Stimulated activated memory B cell treated with anti-CD40 and anti-IgM and Interleukin-4, amounts not matched to agents 10 μg/mL and 1 μg/mL and 100 μg/mL, for 72 hours (primary cell): ENCODE results near the gene MYOCD.
"Not testable (repeated sequence)": the region's sequence is repeated elsewhere in the genome, so short reads cannot be mapped to it uniquely, and the experiment has no call there.

Source experiments
- ATAC-seq: fragments of 150-1000 bp; cut with Tn5 transposase; 2 replicates; pipeline ENCODE4 v1.10.0; 2021
- H3K27ac Mint-ChIP-seq: one replicate; pipeline ENCODE4 v1.8.0; 2022; ENCODE audit warnings: mild to moderate bottlenecking, mixed read lengths
- H3K27me3 Mint-ChIP-seq: one replicate; pipeline ENCODE4 v1.8.0; 2022; ENCODE audit warnings: mixed read lengths
- H3K36me3 Mint-ChIP-seq: one replicate; pipeline ENCODE4 v1.8.0; 2022; ENCODE audit warnings: mixed read lengths
- H3K4me1 Mint-ChIP-seq: one replicate; pipeline ENCODE4 v1.8.0; 2022; ENCODE audit warnings: mixed read lengths
- H3K4me3 Mint-ChIP-seq: one replicate; pipeline ENCODE4 v1.8.0; 2022; ENCODE audit warnings: mild to moderate bottlenecking, moderate library complexity, mixed read lengths
- H3K9me3 Mint-ChIP-seq: one replicate; pipeline ENCODE4 v1.8.0; 2022; ENCODE audit warnings: mixed read lengths

Gene MYOCD

DNA sequence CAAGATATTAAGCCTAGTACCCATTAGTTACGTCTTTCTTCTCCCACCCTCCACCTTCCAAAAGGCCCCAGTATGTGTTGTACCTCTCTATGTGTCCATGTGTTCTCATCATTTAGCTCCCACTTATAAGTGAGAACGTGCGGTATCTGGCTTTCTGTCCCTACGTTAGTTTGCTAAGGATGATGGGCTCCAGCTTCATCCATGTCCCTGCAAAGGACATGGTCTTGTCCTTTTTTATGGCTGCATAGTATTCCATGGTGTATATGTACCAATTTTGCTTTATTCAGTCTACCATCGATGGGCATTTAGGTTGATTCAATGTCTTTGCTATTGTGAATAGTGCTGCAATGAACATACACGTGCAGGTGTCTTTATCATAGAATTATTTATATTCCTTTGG, 29.7 kb upstream of the MYOCD start:
- H3K4me1 Mint-ChIP-seq, H3K27ac Mint-ChIP-seq, ATAC-seq, H3K4me3 Mint-ChIP-seq, H3K36me3 Mint-ChIP-seq, H3K9me3 Mint-ChIP-seq: not testable (repeated sequence)
- peaks cover 32% of the 10 kb centered on the region for H3K27me3 Mint-ChIP-seq

- Mint-ChIP-seq H3K4me1 (no peaks in the 10 kb centered on the region), H3K36me3 (no peaks in the 10 kb centered on the region), H3K9me3 (peaks cover 2% of the 10 kb centered on the region), H3K27ac (no peak overlapping the region), H3K27me3 (peaks cover 32% of the 10 kb centered on the region), H3K4me3 (no peak overlapping the region)
- no peak for ATAC-seq
These were observed 28.7 kb upstream of the MYOCD start for GRCh38 chr17:12637015-12637414.

GRCh38 chr17:12637745-12638651, 27.7 kb upstream of the MYOCD start:
- no peaks in the 10 kb centered on the region for H3K4me1 Mint-ChIP-seq
- peaks cover 2% of the 10 kb centered on the region for H3K9me3 Mint-ChIP-seq
- ATAC-seq: no peak
- H3K27ac Mint-ChIP-seq: no peak overlapping the region
- H3K4me3 Mint-ChIP-seq: no peak overlapping the region
- H3K27me3 Mint-ChIP-seq: peaks cover 32% of the 10 kb centered on the region
- no peaks in the 10 kb centered on the region for H3K36me3 Mint-ChIP-seq

DNA sequence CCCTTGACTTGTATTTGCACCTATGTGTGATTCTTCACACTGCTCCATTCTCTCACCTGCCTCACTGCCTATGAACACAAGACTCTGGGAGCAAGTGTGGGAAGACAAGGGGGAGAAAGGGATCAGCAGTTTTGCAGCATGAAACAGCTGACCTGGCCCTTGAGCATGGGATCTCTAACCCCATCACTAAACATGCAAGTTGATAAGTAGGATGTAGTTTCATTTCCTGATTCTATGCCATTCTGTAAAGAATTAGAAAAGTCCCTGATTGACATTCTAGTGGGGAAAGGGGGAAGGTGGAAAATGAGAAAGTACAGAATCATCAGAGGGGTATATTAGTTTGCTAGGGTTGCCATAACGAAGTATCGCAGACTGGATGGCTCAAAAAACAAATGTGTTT, 25.3 kb upstream of the MYOCD start:
- Mint-ChIP-seq H3K4me3 (no peak overlapping the region), H3K4me1 (no peaks in the 10 kb centered on the region), H3K27ac (no peak overlapping the region), H3K9me3 (peaks cover 2% of the 10 kb centered on the region), H3K36me3 (no peaks in the 10 kb centered on the region), H3K27me3 (peaks cover 32% of the 10 kb centered on the region)
- ATAC-seq: peak; percentile 56

- Mint-ChIP-seq H3K27ac (no peak overlapping the region), H3K27me3 (peaks cover 25% of the 10 kb centered on the region), H3K4me3 (no peak overlapping the region), H3K4me1 (no peaks in the 10 kb centered on the region), H3K9me3 (no peaks in the 10 kb centered on the region), H3K36me3 (no peaks in the 10 kb centered on the region)
- ATAC-seq: no peak
These were observed 24.6 kb upstream of the MYOCD start for GRCh38 chr17:12641084-12641483.

DNA sequence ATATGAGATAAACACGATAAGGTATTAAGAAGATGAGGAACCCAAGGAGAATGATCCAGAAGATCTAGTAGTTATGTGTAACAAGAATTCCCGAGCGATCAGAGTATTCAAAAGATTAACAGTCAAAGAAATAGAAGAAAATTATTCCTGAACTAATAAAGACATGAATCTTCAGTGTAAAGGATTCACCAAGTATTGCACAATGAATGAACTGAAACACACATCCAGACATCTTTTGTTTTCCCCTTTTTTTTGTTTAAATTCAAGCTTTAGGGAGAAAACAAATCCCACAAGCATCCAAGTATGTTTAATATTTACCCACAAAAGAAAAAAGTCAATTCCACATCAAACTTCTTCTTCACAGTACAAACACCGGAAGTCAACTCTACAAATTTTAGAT, 23.7 kb upstream of the MYOCD start:
- H3K4me3 Mint-ChIP-seq: no peak overlapping the region
- ATAC-seq: no peak
- H3K27ac Mint-ChIP-seq: no peak overlapping the region
- H3K27me3 Mint-ChIP-seq: peaks cover 16% of the 10 kb centered on the region
- no peaks in the 10 kb centered on the region for H3K36me3 Mint-ChIP-seq
- no peaks in the 10 kb centered on the region for H3K4me1 Mint-ChIP-seq
- no peaks in the 10 kb centered on the region for H3K9me3 Mint-ChIP-seq

- Mint-ChIP-seq H3K4me3 (no peak overlapping the region), H3K4me1 (no peaks in the 10 kb centered on the region), H3K27ac (no peak overlapping the region), H3K9me3 (no peaks in the 10 kb centered on the region), H3K36me3 (no peaks in the 10 kb centered on the region), H3K27me3 (peaks cover 17% of the 10 kb centered on the region)
- no peak for ATAC-seq
These were observed 21.9 kb upstream of the MYOCD start for GRCh38 chr17:12643822-12644221.

DNA sequence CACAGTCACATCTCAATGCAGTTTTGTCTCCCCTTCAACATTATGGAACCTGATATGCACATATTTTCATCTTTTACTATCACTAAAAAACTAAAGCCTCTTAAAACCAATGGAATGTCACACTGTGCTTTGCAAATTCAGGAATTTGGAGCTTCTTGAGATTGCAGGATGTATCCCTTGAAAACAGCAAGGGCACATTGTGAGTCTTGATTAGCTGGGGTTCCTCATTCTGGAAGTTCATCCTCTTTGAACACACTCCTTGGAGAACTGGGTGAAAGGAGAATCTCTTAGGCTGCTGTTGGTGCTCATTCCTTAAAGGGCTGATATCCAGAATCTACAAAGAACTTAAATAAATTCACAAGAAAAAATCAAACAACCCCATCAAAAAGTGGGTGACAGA, 21.1 kb upstream of the MYOCD start:
- peaks cover 22% of the 10 kb centered on the region for H3K27me3 Mint-ChIP-seq
- H3K4me1 Mint-ChIP-seq: no peaks in the 10 kb centered on the region
- ATAC-seq: no peak
- H3K4me3 Mint-ChIP-seq: no peak overlapping the region
- H3K36me3 Mint-ChIP-seq: no peaks in the 10 kb centered on the region
- H3K9me3 Mint-ChIP-seq: no peaks in the 10 kb centered on the region
- H3K27ac Mint-ChIP-seq: no peak overlapping the region

DNA sequence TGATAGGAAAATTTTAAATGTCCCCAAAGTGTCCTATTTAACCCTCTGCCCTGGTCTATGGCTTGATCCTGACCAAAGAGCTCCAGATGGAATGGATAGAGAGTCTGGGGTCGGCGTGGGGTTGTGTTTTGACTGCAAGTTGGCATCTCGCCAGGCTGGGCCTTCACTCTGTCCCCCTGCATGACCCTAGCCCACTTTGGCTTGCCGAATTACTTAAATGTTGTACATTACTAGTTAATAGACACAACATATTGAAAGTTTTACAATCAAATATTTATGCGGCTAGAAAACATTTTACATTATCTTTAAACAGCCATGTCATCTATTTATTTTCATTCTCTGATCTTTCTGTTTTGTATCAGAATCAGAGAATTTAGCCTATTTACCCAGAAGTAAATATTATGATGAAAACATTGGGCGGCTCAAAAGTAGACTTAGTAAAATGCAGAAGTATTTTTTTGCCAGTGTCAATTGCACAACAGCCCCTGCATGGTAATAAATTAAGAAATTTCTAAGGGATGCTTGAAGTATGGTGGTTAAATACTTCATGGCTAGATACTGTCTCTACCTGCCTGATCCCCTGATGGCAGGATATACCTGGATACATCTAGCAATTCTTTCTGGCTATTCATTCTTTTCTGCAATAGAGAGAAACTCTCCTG, 18.8 kb upstream of the MYOCD start:
- ATAC-seq: no peak

GRCh38 chr17:12648498-12648897, 17.2 kb upstream of the MYOCD start:
- H3K36me3 Mint-ChIP-seq: no peaks in the 10 kb centered on the region
- no peak overlapping the region for H3K4me3 Mint-ChIP-seq
- ATAC-seq: no peak
- H3K27me3 Mint-ChIP-seq: peaks cover 25% of the 10 kb centered on the region
- H3K27ac Mint-ChIP-seq: no peak overlapping the region
- H3K4me1 Mint-ChIP-seq: no peaks in the 10 kb centered on the region
- no peaks in the 10 kb centered on the region for H3K9me3 Mint-ChIP-seq

More for the DNA sequence above, 18.8 kb upstream of the MYOCD start:
- no peaks in the 10 kb centered on the region for H3K36me3 Mint-ChIP-seq
- no peak overlapping the region for H3K4me3 Mint-ChIP-seq
- H3K27me3 Mint-ChIP-seq: peaks cover 27% of the 10 kb centered on the region
- H3K9me3 Mint-ChIP-seq: no peaks in the 10 kb centered on the region
- no peak overlapping the region for H3K27ac Mint-ChIP-seq
- no peaks in the 10 kb centered on the region for H3K4me1 Mint-ChIP-seq

GRCh38 chr17:12655936-12656335, 9.8 kb upstream of the MYOCD start:
- H3K4me1 Mint-ChIP-seq: no peaks in the 10 kb centered on the region
- no peaks in the 10 kb centered on the region for H3K27me3 Mint-ChIP-seq
- no peak overlapping the region for H3K27ac Mint-ChIP-seq
- H3K9me3 Mint-ChIP-seq: peaks cover 3% of the 10 kb centered on the region
- ATAC-seq: no peak
- H3K4me3 Mint-ChIP-seq: no peak overlapping the region
- H3K36me3 Mint-ChIP-seq: no peaks in the 10 kb centered on the region

GRCh38 chr17:12656354-12656753, 9.3 kb upstream of the MYOCD start:
- H3K27ac Mint-ChIP-seq: no peak overlapping the region
- no peaks in the 10 kb centered on the region for H3K4me1 Mint-ChIP-seq
- peaks cover 3% of the 10 kb centered on the region for H3K9me3 Mint-ChIP-seq
- no peaks in the 10 kb centered on the region for H3K36me3 Mint-ChIP-seq
- no peak for ATAC-seq
- peaks cover 4% of the 10 kb centered on the region for H3K27me3 Mint-ChIP-seq
- H3K4me3 Mint-ChIP-seq: no peak overlapping the region

GRCh38 chr17:12659500-12659899, 6.2 kb upstream of the MYOCD start:
- peaks cover 31% of the 10 kb centered on the region for H3K27me3 Mint-ChIP-seq
- peaks cover 3% of the 10 kb centered on the region for H3K9me3 Mint-ChIP-seq
- H3K27ac Mint-ChIP-seq: no peak overlapping the region

GRCh38 chr17:12664252-12664651, 1.4 kb upstream of the MYOCD start:
- Mint-ChIP-seq H3K27me3 (peaks cover 68% of the 10 kb centered on the region), H3K9me3 (no peaks in the 10 kb centered on the region), H3K36me3 (no peaks in the 10 kb centered on the region), H3K27ac (no peak overlapping the region), H3K4me3 (no peak overlapping the region), H3K4me1 (peaks cover 8% of the 10 kb centered on the region)
- ATAC-seq: no peak

More at GRCh38 chr17:12659500-12659899, 6.2 kb upstream of the MYOCD start:
- H3K4me1 Mint-ChIP-seq: no peaks in the 10 kb centered on the region
- no peaks in the 10 kb centered on the region for H3K36me3 Mint-ChIP-seq
- no peak overlapping the region for H3K4me3 Mint-ChIP-seq
- ATAC-seq: no peak

DNA sequence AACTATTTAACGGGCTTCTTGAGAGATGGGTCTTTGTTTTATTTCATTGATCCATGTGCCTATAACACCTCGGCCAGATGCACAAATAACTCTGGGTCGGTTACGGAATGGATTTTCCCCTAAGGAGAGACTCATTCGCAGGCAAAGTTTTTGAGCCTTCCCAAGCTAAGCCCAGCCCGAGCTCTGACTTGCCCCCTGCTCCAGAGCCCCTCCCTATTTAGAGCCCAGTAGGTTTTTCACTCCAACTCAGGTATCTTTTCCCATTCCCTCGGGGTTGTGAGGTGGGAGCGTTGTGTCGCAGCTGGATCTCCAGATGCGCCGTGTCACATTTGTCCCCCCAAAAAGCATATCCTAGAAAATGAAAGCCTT, 812 bp upstream of the MYOCD start:
- Mint-ChIP-seq H3K4me1 (peaks cover 8% of the 10 kb centered on the region), H3K27ac (no peak overlapping the region), H3K27me3 (peaks cover 68% of the 10 kb centered on the region), H3K9me3 (no peaks in the 10 kb centered on the region), H3K4me3 (no peak overlapping the region), H3K36me3 (no peaks in the 10 kb centered on the region)
- ATAC-seq: no peak

DNA sequence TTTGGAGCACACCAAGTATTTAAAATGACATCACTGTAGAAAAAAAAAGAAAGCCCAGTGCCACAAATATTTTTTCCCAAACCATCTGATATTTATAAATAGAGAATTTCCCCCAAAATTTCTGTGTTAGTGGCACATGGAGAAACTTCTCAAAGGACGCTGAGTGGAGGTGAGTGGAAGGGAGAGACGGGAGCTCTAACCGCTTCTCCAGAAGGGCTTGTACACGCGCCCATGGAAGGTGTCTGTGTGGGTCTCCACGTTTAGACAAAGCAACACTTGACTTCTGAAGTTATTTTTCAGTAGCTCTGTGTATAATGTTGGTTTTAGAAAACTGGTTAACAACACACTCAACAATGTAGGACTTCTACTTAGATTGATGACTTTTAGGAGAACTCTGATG, 1.0 kb downstream of the MYOCD start:
- Mint-ChIP-seq H3K27me3 (peaks cover 61% of the 10 kb centered on the region), H3K9me3 (no peaks in the 10 kb centered on the region), H3K36me3 (no peaks in the 10 kb centered on the region), H3K4me3 (no peak overlapping the region), H3K4me1 (peaks cover 8% of the 10 kb centered on the region), H3K27ac (no peak overlapping the region)
- no peak for ATAC-seq
